H9 (cell line): ENCODE results near the gene TBC1D8. TPM values are rescaled to one million over a fixed set of nuclear protein-coding genes. Genes with fewer than 3 reads are reported as not detected.

Experiments used
- DNase-seq: peaks from one replicate; pipeline ENCODE4 v3.0.0-alpha.2; 2017
- H2AFZ ChIP-seq: one replicate; pipeline ENCODE4 v1.6.1; 2013; ENCODE audit warnings: mild to moderate bottlenecking, low read length, control low read depth, moderate library complexity
- H2AK5ac ChIP-seq: 2 replicates; pipeline ENCODE4 v1.6.1; 2013; ENCODE audit warnings: low read length, control low read depth, mixed read lengths; ENCODE audit not compliant: insufficient read length
- H2BK120ac ChIP-seq: one replicate; pipeline ENCODE4 v1.6.1; 2013; ENCODE audit warnings: low read depth, mild to moderate bottlenecking, low read length, control low read depth, inconsistent platforms; ENCODE audit not compliant: poor library complexity, severe bottlenecking
- H2BK12ac ChIP-seq: 2 replicates; pipeline ENCODE4 v1.6.1; 2013; ENCODE audit warnings: low read length, control low read depth, mixed read lengths, low read depth; ENCODE audit not compliant: insufficient read length
- H2BK15ac ChIP-seq: 2 replicates; pipeline ENCODE4 v1.6.1; 2013; ENCODE audit warnings: low read depth, low read length, control low read depth
- H2BK20ac ChIP-seq: one replicate; pipeline ENCODE4 v1.6.1; 2013; ENCODE audit warnings: low read depth, mild to moderate bottlenecking, low read length, control low read depth, inconsistent platforms; ENCODE audit not compliant: poor library complexity, severe bottlenecking
- H2BK5ac ChIP-seq: 2 replicates; pipeline ENCODE4 v1.6.1; 2013; ENCODE audit warnings: low read length, control low read depth, mixed read lengths; ENCODE audit not compliant: insufficient read length
- H3K14ac ChIP-seq: 2 replicates; pipeline ENCODE4 v1.6.1; 2013; ENCODE audit warnings: low read length, control low read depth; ENCODE audit not compliant: insufficient read depth
- H3K18ac ChIP-seq: 2 replicates; pipeline ENCODE4 v1.6.1; 2013; ENCODE audit warnings: low read depth, mild to moderate bottlenecking, mixed read lengths, low read length, control low read depth; ENCODE audit not compliant: insufficient read length
- H3K23ac ChIP-seq: 2 replicates; pipeline ENCODE4 v1.6.1; 2013; ENCODE audit warnings: low read length, control low read depth, mixed read lengths, low read depth; ENCODE audit not compliant: insufficient read length
- H3K23me2 ChIP-seq: 2 replicates; pipeline ENCODE4 v1.6.1; 2013; ENCODE audit warnings: low read depth, mild to moderate bottlenecking, mixed read lengths, low read length, control low read depth; ENCODE audit not compliant: insufficient read length, poor library complexity, severe bottlenecking
- H3K27ac ChIP-seq: 2 replicates; pipeline ENCODE4 v1.5.1; 2013; ENCODE audit warnings: low read length, control low read depth, mixed read lengths, low read depth; ENCODE audit not compliant: insufficient read length
- H3K27me3 ChIP-seq: 2 replicates; pipeline ENCODE4 v1.6.1; 2013; ENCODE audit warnings: low read length, control low read depth, inconsistent platforms; ENCODE audit not compliant: insufficient read depth
- H3K4ac ChIP-seq: 2 replicates; pipeline ENCODE4 v1.6.1; 2013; ENCODE audit warnings: low read depth, mild to moderate bottlenecking, control low read depth, inconsistent platforms, low read length, moderate library complexity
- H3K4me1 ChIP-seq: 2 replicates; pipeline ENCODE4 v1.6.1; 2013; ENCODE audit warnings: low read length, control low read depth, inconsistent platforms; ENCODE audit not compliant: insufficient read depth
- H3K4me2 ChIP-seq: 2 replicates; pipeline ENCODE4 v1.6.1; 2013; ENCODE audit warnings: low read length, control low read depth, mixed read lengths; ENCODE audit not compliant: insufficient read length, insufficient read depth
- H3K56ac ChIP-seq: 2 replicates; pipeline ENCODE4 v1.6.1; 2013; ENCODE audit warnings: low read depth, mild to moderate bottlenecking, mixed read lengths, low read length, control low read depth; ENCODE audit not compliant: insufficient read length
- H3K79me1 ChIP-seq: 2 replicates; pipeline ENCODE4 v1.6.1; 2013; ENCODE audit warnings: low read depth, mild to moderate bottlenecking, moderate library complexity, low read length, control low read depth, inconsistent platforms; ENCODE audit not compliant: insufficient read depth, poor library complexity, severe bottlenecking
- H3K79me2 ChIP-seq: 2 replicates; pipeline ENCODE4 v1.6.1; 2013; ENCODE audit warnings: low read length, control low read depth, inconsistent platforms; ENCODE audit not compliant: insufficient read depth
- H3K9ac ChIP-seq: 2 replicates; pipeline ENCODE4 v1.6.1; 2013; ENCODE audit warnings: low read length, control low read depth, mixed read lengths; ENCODE audit not compliant: insufficient read length; ENCODE audit errors: extremely low read depth
- H3K9me3 ChIP-seq: one replicate; pipeline ENCODE4 v1.6.1; 2013; ENCODE audit warnings: low read depth, low read length, inconsistent platforms; ENCODE audit not compliant: control insufficient read depth
- H3T11ph ChIP-seq: one replicate; pipeline ENCODE4 v1.6.1; 2013; ENCODE audit warnings: mild to moderate bottlenecking, low read length, control low read depth, inconsistent platforms
- H4K20me1 ChIP-seq: one replicate; pipeline ENCODE4 v1.6.1; 2013; ENCODE audit not compliant: control insufficient read depth, insufficient read length, insufficient read depth
- H4K5ac ChIP-seq: 2 replicates; pipeline ENCODE4 v1.6.1; 2013; ENCODE audit warnings: low read depth, mild to moderate bottlenecking, mixed read lengths, low read length, control low read depth; ENCODE audit not compliant: insufficient read length
- H4K8ac ChIP-seq: replicated peaks from 2 replicates; pipeline ENCODE4 v1.6.1; 2013; ENCODE audit warnings: low read length, control low read depth, mixed read lengths, low read depth; ENCODE audit not compliant: insufficient read length
- H4K91ac ChIP-seq: 2 replicates; pipeline ENCODE4 v1.6.1; 2013; ENCODE audit warnings: low read depth, mild to moderate bottlenecking, moderate library complexity, mixed read lengths, low read length, control low read depth; ENCODE audit not compliant: insufficient read length
- H3K27ac Mint-ChIP-seq, 3 experiments: 2 replicates in 2 of 3; 3 replicates in 1 of 3; pipeline ENCODE4 v1.8.0; 2020 to 2021; ENCODE audit warnings: mixed read lengths in 3 of 3, mild to moderate bottlenecking in 1 of 3, moderate library complexity in 1 of 3
- H3K27me3 Mint-ChIP-seq: 2 replicates; pipeline ENCODE4 v1.8.0; 2021; ENCODE audit warnings: low read depth, mild to moderate bottlenecking, moderate library complexity, mixed read lengths
- H3K36me3 Mint-ChIP-seq, 3 experiments: 2 replicates in 2 of 3; 3 replicates in 1 of 3; pipeline ENCODE4 v1.8.0; 2020 to 2021; ENCODE audit warnings: low read depth in 3 of 3, mixed read lengths in 3 of 3; ENCODE audit not compliant: insufficient read depth in 1 of 3
- H3K4me1 Mint-ChIP-seq, 2 experiments: 2 replicates each; pipeline ENCODE4 v1.8.0; 2020; ENCODE audit warnings: mixed read lengths in 2 of 2
- H3K4me3 Mint-ChIP-seq, 2 experiments: 2 replicates in 1 of 2; 3 replicates in 1 of 2; pipeline ENCODE4 v1.8.0; 2020 to 2021; ENCODE audit warnings: mild to moderate bottlenecking in 2 of 2, mixed read lengths in 2 of 2, moderate library complexity in 1 of 2
- H3K9me3 Mint-ChIP-seq, 2 experiments: 2 replicates in 1 of 2; 3 replicates in 1 of 2; pipeline ENCODE4 v1.8.0; 2020; ENCODE audit warnings: mild to moderate bottlenecking in 2 of 2, mixed read lengths in 2 of 2, moderate library complexity in 1 of 2
- CTCF ChIP-seq: fragments of 200-600 bp; sonication (generic); conservative IDR thresholded peaks from 3 replicates; pipeline ENCODE4 v1.8.0; 2021; ENCODE audit warnings: antibody characterized with exemption, mild to moderate bottlenecking
- WGBS: extraction: QIAGEN DNeasy Blood & Tissue Kit; methylation state at CpG from one replicate; pipeline ENCODE4 v1.1.7; 2013; ENCODE audit warnings: missing lambda C conversion rate, low lambda C conversion rate, mixed read lengths; ENCODE audit not compliant: insufficient read length; ENCODE audit errors: extremely low coverage; 5-methylcytosine and 5-hydroxymethylcytosine counted together
- total RNA-seq: library from RNA; stranded (reverse); gene quantifications from 2 replicates; pipeline ENCODE4 v1.2.1, GENCODE V29; 2021

Gene TBC1D8
- total RNA-seq, 1 experiment from 2014 or later = 16.6 TPM

- Histone ChIP-seq H3K56ac (no peak overlapping the region), H3K79me1 (peaks cover 8% of the 10 kb centered on the region), H3K27me3 (no peaks in the 10 kb centered on the region), H4K8ac (no peak overlapping the region), H4K5ac (no peak overlapping the region), H3K14ac (no peak overlapping the region), H3K23me2 (no peaks in the 10 kb centered on the region), H2BK5ac (no peak overlapping the region), H2BK20ac (no peak overlapping the region), H3K23ac (no peak overlapping the region), H4K20me1 (no peaks in the 10 kb centered on the region), H2AFZ (no peak overlapping the region), H3K27ac (no peak overlapping the region), H3K9ac (no peak overlapping the region), H2BK120ac (no peak overlapping the region), H3K4me1 (no peaks in the 10 kb centered on the region), H2BK15ac (no peak overlapping the region), H3K4ac (no peak overlapping the region), H2BK12ac (no peak overlapping the region), H4K91ac (no peak overlapping the region), H3K79me2 (peaks cover 2% of the 10 kb centered on the region; the same call in 1 of the 2 replicates), H2AK5ac (no peak overlapping the region), H3K18ac (no peak overlapping the region), H3K4me2 (no peak overlapping the region), H3T11ph (no peak overlapping the region), H3K9me3 (no peaks in the 10 kb centered on the region)
- H3K4me3 Mint-ChIP-seq = no peak overlapping the region
- TF ChIP-seq CTCF = no peak
- peaks cover 0 to 6% of the 10 kb centered on the region in 2 experiments; a peak in 1 of 4 replicates for H3K4me1 Mint-ChIP-seq
- H3K27ac Mint-ChIP-seq = no peak overlapping the region; a peak in 1 of 7 replicates
- no peak for DNase-seq
- H3K27me3 Mint-ChIP-seq = no peaks in the 10 kb centered on the region
- H3K36me3 Mint-ChIP-seq = peaks cover 15 to 27% (median 22%) of the 10 kb centered on the region in 3 experiments; a peak in 6 of 7 replicates
- no CpG with 5 or more reads among the region's 4 CpGs for WGBS
- H3K9me3 Mint-ChIP-seq = peaks cover 26 to 31% of the 10 kb centered on the region in 2 experiments
Measured at GRCh38 chr2:101096619-101097142, 54.5 kb downstream of the TBC1D8 start.
